Measurements from ENCODE around the gene CDH24. TPM values are rescaled to one million over a fixed set of nuclear protein-coding genes. Genes with fewer than 3 reads are reported as not detected.
A peak's percentile ranks its signal among the peaks of the same experiment; 100 is the strongest.

CDH24 gene
- total and polyA plus RNA-seq, 2 of the 4 experiments (the other 2 are of a cell fraction) = 3.9 to 24.4 TPM

DNA sequence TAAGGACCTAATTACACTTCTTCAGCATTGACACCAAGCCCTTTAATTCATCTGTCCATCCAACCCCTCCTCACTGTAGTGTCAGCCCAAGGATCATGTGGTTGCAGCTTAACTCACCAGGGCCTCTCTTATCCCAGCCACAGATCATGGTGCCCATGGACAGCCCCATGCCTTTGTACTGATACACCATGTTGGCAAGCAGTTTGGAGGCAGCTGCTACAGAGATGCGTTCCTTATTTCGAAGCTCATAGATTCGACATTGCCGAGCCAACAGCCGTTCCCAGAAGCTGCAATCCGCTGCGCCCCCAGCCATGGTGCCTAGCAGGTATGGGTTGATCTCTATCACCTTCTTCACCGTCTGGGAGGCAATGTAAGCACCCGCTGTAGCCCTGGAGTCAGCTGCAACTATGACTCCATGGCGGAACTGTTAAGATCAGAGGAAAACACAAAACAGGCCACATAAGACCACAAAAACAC is 24.0 kb downstream of the CDH24 start:
- no peak overlapping the region for H2BK5ac ChIP-seq (ENCODE audit: low read depth, low read length, poor library complexity, severe bottlenecking)
- no peak overlapping the region for H2AK9ac ChIP-seq (replicated peaks; ENCODE audit: low read depth, low read length, poor library complexity)
- dilution Hi-C loops (cut with HindIII; ENCODE audit: low sequenced_read_pairs, unreplicated experiment) = no loop called here
- peaks cover 6% of the 10 kb centered on the region; the same call in 1 of the 2 replicates for H4K20me1 ChIP-seq (ENCODE audit: insufficient read depth, low read length)
- TF ChIP-seq SMC3 (IDR thresholded peaks at IDR 0.05; ENCODE audit: low read depth, low read length) (no peak), CEBPB (IDR thresholded peaks at IDR 0.05; ENCODE audit: low read depth, low read length) (no peak), MAFK (IDR thresholded peaks at IDR 0.05; ENCODE audit: low read depth, low read length) (no peak), MXI1 (IDR thresholded peaks at IDR 0.05; ENCODE audit: borderline replicate concordance, low read depth, low read length) (no peak), RFX5 (IDR thresholded peaks at IDR 0.05; ENCODE audit: low read depth, low read length) (no peak)
- no TSS peak for BruUV-seq (replicated peaks)
- DNase-seq (no peak), ATAC-seq (ENCODE audit: low read depth) (no peak)
- no peaks in the 10 kb centered on the region for H3K9me3 ChIP-seq (ENCODE audit: control insufficient read depth, insufficient read depth, low read length)
- no peak overlapping the region for H2AFZ ChIP-seq (replicated peaks; ENCODE audit: low read length, poor library complexity)
- H3K27me3 ChIP-seq (ENCODE audit: control insufficient read depth, insufficient read depth, low read length) = no peaks in the 10 kb centered on the region
- in situ Hi-C loops (cut with MboI; ENCODE audit: low sequenced_read_pairs) = no loop called here
- ChIA-PET POLR2A (ENCODE audit: unreplicated experiment) (interaction anchor here (0.7 kb wide), 1 partner anchor 248 kb away, joined by 3 read pairs; no protein-coding TSS in a partner anchor), CTCF (interaction anchor here (1.4 kb wide), 1 partner anchor 36 kb away, joined by 4 read pairs; no protein-coding TSS in a partner anchor)
- no peak overlapping the region for H3K18ac ChIP-seq (ENCODE audit: low read depth, low read length)
- no peak overlapping the region for H3K23ac ChIP-seq (ENCODE audit: low read depth, low read length)
- no peak overlapping the region for H3K14ac ChIP-seq (replicated peaks; ENCODE audit: low read depth, low read length)
- H3K9ac ChIP-seq (ENCODE audit: low read depth, low read length) = no peak overlapping the region
- H2BK15ac ChIP-seq (ENCODE audit: low read depth, low read length) = no peak overlapping the region
- peaks cover 13% of the 10 kb centered on the region for H3K36me3 ChIP-seq (ENCODE audit: control insufficient read depth, insufficient read depth, low read length)
- no peak overlapping the region for H3K56ac ChIP-seq (ENCODE audit: extremely low read depth, insufficient read depth, low read length)
- H2BK20ac ChIP-seq (ENCODE audit: low read depth, low read length) = no peak overlapping the region
- no peak overlapping the region for H2AK5ac ChIP-seq (ENCODE audit: low read depth, low read length)
- no peak overlapping the region for H3K4ac ChIP-seq (ENCODE audit: low read depth, low read length)
- H3K4me2 ChIP-seq (ENCODE audit: low read depth, low read length) = peak overlapping the region; percentile 10; the same call in 1 of the 2 replicates
- 100% methylated on average over 4 of the region's 10 CpGs; no CpG with 5 or more reads in 1 of the 2 experiments for WGBS, 2 experiments (ENCODE audit: extremely low coverage in 2 of 2, insufficient read length in 1 of 2)
- H3K4me3 ChIP-seq (ENCODE audit: insufficient read depth, low read depth, low read length) = peak overlapping the region; percentile 70; the same call in 1 of the 2 replicates
- intact Hi-C loops (cut with micrococcal nuclease) = no loop called here
- H4K8ac ChIP-seq (ENCODE audit: low read depth in 2 of 2, low read length in 2 of 2) = no peak overlapping the region
- H4K91ac ChIP-seq (ENCODE audit: insufficient read depth, low read depth, low read length) = no peak overlapping the region
- no peak overlapping the region for H2BK120ac ChIP-seq (ENCODE audit: low read depth, low read length)
- H4K5ac ChIP-seq (ENCODE audit: low read depth, low read length) = no peak overlapping the region
- H3K79me1 ChIP-seq (ENCODE audit: low read depth in 1 of 2, low read length in 2 of 2) = peaks cover 26 to 45% of the 10 kb centered on the region in 2 experiments
- H3K9me1 ChIP-seq (ENCODE audit: insufficient read depth, low read length) = peaks cover 5% of the 10 kb centered on the region; the same call in 1 of the 2 replicates
- peaks cover 6% of the 10 kb centered on the region for H3K4me1 ChIP-seq (ENCODE audit: control insufficient read depth, insufficient read depth, low read length)
- H3K27ac ChIP-seq (ENCODE audit: insufficient read depth, low read length) = no peak overlapping the region

Measured in IMR-90 (cell line).